Measurements from ENCODE around the gene CPNE5.
"Not testable (repeated sequence)": the region's sequence is repeated elsewhere in the genome, so short reads cannot be mapped to it uniquely, and the experiment has no call there.

The CPNE5 gene

DNA sequence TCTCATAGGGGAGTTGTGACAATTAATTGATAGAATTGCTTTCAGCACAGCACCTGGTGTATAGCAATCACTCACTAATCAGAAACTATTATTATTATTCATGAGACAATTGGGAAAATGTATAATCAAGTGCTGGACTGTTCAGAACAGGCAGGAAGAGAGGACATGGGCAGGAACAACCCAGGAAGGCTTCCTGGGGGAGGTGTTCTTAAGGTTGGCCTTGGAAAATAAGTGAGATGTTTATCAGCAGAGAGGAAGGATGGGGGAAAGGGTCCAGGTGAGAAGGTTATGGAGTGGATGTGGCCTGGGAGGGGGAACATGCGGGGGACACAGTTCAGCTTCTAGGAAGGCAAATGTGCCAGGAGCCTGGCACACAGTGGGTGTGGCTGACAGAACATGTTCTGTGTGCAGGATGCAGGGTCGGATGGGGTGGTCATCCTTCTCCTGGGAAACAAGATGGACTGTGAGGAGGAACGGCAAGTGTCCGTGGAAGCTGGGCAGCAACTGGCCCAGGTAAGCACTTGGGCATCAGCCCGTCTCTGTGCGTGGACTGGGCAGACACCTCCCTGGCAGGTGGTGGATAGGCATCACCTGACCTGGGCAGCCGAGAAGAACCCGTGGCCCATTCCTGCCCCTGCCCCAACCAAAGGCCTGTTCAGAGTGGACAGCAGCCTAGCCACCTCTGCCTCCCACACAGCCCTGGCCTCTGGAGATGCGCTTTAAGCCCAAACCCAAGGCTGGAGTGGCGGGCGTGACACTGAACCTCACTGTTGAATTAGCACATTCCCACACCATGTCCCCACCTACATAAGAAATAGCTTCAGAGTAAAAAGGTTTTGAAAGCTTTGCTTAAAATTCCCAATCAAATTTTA is 110.7 kb downstream of the CPNE5 start:
- no peak for DNase-seq (ENCODE audit: low read depth, low spot score)

DNA sequence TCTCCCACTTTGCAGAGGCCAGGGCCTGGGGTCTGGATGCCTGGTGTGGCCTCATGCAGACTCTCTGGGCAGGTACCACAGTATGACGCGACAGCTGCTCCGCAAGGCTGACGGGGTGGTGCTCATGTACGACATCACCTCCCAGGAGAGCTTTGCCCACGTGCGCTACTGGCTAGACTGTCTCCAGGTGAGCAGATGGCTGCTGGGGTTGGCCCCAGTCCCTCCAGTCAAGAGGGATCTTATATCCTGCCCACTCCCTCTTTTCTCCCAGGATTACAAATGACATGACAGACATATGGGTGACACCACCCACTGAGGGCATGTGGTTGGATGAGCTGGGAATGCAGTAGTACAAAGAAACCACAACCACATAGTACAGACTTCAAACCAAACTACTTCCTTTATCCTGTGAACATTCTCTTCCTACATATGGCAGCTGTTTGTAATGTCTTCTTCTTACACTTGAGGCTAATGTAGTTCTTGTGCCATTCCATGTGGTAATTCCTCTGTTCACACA is 111.7 kb downstream of the CPNE5 start:
- DNase-seq (ENCODE audit: low read depth, low spot score) = no peak

DNA sequence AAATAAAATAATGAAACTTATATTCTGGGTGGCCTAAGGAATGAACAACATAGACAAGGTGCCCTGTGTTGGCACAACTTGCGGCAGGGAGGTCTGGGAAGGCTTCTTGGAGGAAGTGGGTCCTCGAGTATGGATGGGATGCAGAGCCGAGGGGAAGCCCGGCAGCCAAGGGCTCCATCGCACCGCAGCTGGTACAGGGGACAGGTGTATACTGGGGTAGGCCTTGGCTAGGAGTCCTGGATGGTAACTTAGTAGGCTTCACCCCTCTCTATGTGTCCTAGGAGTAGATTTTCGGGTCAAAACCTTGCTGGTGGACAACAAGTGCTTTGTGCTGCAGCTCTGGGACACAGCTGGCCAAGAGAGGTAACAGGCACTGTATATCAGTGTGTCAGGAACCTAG is 113.7 kb downstream of the CPNE5 start:
- no peak for DNase-seq (ENCODE audit: low read depth, low spot score)

DNA sequence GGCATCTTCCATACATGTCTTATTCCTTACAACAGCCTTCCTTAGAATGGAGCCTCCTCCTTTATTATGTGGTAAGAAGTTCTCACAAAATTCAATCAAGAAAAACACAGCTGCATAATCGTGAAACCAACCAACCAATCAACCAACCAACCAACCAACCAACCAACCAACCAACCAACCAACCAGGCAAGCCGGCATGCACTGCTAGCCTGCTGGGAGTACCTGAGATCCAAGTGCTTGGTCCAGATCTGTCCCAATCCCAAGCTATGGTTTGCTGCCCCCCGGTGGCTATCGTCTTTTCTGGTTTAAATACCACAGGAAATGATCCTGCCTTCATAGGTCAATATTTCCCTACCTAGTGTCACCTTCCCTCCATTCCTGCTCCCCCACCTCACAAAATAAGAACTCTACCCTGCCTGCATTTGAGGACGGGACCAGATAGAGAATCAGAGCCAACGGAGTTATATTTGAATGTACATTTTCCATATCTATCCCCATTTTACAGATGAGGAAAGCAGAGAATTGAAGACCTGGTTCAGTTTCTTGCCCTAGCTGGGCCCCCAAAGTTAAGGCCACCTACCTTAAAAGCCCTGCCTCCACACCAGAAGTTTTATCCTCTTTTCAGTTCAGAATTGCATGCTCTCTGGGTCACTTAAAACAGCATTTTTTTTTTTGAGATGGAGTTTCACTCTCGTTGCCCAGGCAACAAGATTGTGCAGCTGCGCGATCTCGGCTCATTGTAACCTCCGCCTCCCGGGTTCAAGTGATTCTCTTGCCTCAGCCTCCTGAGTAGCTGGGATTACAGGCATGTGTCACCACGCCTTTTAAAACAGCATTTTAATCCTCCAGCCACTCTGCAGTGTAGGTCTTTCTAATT is 114.5 kb downstream of the CPNE5 start:
- no peak for DNase-seq (ENCODE audit: low read depth, low spot score)

DNA sequence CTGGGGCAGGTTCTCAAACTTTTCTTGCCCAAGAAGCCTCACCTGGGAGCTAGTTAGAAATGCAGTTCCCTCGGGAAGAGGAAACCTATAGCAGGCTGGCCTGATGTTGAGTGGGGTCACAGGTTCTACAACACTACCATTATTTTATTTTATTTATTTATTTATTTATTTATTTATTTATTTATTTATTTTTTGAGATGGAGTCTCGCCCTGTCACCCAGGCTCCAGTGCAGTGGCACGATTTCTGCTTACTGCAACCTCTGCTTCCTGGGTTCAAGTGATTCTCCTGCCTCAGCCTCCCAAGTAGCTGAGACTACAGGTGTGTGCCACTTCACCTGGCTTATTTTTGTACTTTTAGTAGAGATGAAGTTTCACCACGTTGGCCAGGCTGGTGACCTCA is 115.3 kb downstream of the CPNE5 start:
- not testable (repeated sequence) for DNase-seq (ENCODE audit: low read depth, low spot score)

DNA sequence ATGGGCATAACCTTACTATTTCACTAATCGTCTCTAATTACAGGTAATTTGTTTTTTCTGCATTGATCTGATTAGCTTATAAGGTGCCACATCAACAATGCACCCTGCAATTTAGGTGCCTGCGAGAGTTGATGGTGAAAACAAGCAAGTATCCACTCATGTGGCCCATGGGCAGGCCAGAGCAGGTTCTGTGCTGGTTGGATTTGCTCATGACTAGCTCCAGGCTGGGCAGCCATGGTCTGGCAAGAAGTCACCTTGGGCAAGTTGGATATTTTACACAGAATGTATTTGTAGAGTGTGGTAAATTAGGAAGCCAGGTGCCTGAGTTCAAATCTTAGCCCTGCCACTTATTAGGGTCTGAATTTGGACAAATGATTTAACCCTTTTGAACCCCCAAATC is 116.4 kb downstream of the CPNE5 start:
- no peak for DNase-seq (ENCODE audit: low read depth, low spot score)

DNA sequence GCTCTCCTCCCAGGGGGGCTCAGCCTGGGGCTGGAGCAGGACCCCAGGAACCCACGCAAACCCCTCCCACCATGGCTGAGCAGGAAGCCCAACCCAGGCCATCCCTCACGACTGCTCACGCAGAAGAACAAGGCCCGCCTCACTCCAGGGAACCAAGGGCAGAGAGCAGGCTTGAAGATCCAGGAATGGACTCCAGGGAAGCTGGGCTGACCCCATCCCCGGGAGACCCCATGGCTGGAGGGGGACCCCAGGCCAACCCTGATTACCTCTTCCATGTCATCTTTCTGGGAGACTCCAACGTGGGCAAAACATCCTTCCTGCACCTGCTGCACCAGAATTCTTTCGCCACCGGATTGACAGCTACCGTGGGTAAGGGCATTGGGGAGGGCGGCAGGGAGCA is 116.9 kb downstream of the CPNE5 start:
- no peak for DNase-seq (ENCODE audit: low read depth, low spot score)

DNA sequence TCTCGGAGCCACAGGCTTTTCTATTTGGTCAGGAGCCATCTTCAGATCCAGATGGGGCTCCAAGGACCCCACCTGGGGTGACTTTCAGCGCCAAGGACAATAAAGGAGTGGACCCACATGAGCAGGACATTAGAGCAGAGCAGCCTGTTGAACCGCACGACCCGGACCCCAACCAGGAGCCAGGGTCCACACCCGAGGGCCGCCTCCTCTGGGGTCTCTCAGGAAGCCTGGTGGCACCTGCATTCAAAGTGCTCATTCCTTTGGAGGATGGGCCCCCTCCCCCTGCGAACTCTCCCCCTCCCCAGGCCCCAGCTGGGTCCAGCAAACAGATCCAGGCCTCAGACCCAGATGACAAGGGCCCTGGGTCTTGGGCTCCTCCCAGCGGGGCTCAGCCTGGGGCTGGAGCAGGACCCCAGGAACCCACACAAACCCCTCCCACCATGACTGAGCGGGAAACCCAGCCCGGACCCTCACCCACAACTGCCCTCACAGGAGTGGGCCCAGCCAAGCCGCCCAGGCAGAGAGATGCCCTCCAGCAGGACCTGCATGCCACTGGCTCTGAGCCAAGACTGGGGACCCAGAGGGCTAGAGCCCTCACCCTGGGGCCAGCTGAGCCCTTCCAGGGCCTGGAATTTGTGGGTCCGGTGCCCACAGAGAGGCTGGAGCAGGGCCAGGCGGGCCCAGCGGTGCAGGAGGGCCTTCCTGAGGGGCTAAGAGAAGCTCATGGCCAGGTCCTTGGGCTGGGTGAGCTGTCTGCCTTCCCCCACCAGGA is 117.7 kb downstream of the CPNE5 start:
- DNase-seq (ENCODE audit: low read depth, low spot score) = no peak

DNA sequence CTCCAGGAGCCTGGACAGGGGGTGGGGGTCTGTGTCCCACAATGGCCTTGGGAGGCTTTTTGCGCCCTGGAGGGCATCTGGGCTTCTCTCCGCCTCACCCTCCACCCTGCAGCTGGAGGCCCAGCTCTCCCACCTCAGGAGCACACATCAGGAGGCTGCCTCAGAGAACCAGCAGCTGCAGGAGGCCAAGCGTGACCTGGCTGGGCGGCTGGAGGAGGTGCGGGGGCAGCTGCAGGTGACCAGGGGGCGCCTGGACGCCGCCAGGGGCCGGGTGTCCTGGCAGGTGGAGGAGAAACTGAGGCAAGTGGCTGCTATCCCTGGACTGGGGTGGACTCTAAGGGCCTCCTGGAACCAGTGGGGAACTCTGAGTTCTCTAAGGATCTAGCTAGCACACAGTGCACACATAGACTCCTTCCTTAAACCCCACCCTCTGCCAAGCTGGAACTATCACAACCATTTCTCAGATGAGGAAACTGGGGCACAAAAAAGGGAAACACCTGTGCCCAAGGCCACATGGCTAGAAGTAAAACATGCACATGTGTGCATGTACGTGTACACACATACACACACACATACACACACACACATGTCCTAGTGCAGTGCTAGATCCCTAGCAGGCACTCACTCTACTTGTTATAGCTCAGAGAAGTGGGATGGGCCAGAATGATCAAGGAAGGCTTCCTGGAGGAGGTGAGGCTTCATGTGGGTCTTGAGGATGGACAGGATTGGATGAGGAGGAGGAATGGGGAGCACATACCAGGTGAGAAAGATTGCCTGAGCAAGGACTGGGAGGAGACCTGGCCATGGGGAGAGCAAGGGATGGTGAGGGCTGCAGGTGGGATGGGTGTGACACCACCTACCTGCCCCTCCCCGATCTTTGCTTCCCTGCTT is 118.7 kb downstream of the CPNE5 start:
- DNase-seq (ENCODE audit: low read depth, low spot score) = no peak

DNA sequence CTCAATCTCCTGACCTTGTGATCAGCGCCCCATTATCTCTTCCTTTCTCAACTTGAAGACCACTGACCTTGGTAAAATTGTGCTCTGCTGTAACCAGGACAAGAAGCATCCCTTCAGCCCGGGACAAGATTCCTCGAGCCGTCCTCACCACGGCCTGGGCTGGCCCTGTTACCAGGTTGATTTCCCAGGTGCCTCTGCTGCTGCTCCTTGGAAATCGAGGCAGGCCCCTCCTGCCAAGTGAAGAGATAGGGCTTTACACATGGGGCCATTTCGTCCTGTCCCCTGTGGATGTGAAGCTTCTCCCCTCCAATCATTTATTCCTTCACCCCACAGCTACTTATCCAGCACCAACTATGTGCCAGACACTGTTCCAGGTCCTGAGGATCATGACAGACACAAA is 120.1 kb downstream of the CPNE5 start:
- no peak for DNase-seq (ENCODE audit: low read depth, low spot score)

DNA sequence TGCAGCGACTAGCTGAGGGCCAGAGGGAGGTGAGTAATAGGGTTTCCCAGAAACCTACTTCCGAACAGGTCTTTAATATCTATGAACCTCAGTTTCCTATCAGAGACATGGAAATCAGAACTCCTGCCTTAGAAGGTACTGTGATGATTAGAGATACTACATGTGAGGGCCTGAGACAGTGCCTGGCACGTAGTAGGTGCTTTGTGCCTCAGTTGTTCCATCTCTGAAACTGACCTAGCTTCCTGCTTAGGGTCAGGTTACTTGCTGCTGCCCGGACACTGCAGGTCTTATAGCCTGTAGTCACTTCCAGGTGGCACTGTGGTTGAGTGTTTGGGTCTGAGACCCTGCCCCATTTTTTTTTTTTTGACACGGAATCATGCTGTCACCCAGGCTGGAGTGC is 120.7 kb downstream of the CPNE5 start:
- DNase-seq (ENCODE audit: low read depth, low spot score) = no peak

DNA sequence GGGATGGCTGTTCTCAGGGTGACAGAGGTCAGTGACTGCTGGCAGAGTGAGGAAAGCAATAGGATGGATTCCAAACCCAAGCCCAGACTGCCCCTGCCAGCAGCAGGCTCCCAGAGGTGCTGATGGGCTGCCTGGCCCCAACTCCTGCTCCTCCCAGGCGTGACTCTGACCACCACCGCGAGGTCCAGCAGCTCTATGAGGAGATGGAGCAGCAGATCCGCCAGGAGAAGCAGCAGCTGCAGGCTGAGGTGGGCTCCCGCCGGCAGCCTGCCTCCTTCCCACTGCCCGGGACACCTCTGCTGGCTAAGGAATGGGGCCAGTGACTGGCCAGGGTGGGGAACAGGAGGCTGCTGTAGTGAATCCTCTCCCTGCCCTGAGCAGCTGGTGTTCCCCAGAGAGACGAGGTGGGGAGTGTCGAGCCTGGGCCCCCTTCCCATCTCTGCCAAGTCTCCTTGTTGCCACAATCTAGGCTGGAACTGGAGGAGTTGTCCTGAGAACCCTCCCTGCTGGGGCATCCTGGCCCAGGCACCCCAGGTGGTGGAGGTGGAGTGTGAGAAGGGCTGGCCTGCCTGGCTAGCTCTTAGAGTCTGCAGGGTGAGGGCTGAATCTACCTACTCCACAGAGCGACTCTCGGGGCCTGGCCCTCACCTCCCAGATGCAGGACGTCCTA is 121.2 kb downstream of the CPNE5 start:
- no peak for DNase-seq (ENCODE audit: low read depth, low spot score)

DNA sequence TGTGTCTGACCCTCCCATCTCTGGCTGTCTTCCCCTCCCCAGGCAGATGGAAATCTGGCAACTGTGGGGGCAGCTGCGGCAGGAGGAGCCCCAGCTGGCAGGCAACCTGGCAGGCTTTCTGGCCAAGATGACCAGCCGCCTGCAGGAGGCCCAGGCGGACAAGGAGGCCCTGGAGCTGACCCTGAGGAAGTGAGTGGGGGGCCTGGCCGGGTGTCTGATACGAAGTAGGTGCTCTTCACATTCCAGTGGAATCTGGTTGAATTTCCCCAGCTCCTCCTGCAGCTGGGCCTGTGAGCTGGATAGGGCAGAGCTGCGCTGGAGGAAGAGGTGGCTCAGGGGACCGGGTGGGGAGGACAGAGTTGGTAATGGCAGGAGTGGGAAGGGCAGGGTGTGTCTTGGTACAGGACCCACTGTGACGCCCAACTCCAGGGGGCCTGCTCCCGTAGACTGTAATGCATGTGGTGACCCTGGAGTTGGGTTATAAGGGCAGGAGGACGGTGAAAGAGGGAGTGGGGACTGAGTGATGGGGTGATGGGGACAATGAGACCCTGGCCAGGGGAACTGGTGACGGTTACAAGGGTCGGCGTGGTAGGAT is 121.9 kb downstream of the CPNE5 start:
- no peak for DNase-seq (ENCODE audit: low read depth, low spot score)

DNA sequence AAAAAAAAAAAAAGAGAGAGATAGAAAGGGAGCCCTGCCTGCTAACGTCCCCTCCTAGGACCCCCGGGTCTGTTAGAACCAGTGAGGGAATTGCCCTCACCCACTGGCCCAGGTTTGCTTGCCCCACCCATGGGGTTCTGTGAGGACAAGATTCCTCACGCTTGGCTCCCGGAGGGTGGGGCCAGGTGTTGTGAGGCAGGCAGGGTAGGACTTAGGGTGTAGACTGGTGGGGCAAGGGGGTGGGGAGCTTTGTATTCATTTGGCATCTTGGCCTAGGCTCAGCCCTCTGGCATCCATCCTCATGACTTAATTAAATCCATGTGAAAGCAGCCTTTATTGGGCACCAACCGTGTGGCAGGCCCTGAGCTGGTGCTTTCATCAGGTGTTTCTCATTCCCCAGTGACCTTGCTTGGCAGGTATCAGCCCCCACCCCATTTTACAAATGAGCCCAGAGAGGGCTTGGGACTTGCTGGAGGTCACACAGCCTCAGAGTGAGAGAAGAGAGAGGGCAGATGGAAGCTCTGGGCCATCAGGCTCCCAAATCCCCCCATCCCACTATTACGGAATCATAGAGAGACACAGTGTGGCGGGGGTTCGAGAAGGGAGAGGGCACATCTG is 122.7 kb downstream of the CPNE5 start:
- no peak for DNase-seq (ENCODE audit: low read depth, low spot score)

DNA sequence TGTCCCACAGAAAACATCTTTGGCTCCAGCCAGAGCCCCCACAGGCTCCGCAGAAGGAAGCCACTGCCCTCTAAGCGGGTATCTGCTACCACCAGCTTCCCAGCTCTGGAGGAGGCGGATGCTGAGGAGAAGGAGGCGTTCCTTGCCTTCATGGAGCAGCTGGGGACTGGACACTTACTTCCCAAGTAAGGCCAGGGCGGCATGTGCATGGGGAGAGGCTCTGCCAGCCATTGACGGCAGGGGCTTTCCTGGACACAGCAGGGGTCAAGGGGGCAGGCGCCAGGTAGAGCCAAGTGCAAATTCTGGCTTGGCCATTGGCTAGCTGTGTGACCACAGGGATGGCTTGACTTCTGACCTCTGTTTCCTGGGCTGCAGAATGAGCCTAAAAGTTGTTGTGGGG is 123.8 kb downstream of the CPNE5 start:
- DNase-seq (ENCODE audit: low read depth, low spot score) = no peak

DNA sequence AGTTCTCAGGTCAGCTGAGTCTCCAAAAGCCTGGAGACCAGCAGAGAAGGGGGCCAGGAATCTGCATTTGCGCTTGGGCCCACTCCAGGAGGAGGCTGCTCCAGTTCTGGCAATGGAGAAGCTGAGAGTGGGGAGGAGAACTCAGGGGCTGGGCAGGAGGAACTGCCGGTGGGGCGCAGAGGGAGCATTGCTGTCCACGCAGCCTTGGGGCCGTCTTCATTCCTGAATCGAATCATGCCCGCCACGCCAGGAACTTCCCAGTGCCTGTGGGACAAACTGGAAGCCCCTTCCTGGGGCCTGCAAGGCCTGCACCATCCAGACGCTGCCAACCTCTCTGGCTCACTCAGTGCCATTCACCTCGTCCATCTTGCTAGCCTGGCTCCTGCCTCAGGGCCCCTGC is 124.7 kb downstream of the CPNE5 start:
- DNase-seq (ENCODE audit: low read depth, low spot score) = no peak

DNA sequence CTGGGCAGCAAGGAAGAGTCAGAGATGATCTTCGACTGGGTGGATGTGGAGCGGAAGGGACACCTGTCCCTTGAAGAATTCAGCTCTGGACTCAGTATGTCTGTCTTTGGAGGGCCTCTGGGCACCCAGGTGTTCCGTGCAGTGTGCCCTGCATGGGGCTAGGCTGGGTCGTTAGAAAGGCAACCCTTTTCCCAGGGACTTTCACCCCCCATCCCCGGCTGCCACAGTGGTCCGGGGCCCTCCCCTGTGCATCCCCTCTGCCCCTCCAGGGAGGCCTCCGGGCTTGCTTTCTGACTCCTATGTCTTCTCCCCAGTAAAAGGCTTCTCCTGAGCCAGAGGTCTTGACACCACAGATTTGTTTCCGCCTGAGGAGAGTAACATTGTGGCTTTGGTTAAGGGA is 125.4 kb downstream of the CPNE5 start:
- no peak for DNase-seq (ENCODE audit: low read depth, low spot score)

DNA sequence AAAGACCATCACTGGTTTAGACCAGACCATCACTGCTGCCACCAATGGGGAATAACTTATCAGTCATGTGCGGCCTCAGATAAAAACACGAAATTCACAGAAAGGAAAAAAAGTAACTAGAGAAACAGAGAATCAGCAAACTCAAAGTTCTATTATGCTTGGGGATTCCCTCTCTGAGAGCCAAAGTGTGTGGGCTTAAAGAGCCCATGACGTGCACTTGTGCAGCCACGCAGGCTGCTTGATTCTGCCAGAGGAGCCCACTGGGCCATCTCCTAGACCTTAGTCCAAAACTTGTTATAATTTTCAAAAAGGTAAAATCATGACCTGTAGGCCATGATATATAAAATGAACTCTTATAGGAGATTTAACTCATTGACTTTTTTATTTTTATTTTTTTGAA is 126.4 kb downstream of the CPNE5 start:
- DNase-seq (ENCODE audit: low read depth, low spot score) = no peak

DNA sequence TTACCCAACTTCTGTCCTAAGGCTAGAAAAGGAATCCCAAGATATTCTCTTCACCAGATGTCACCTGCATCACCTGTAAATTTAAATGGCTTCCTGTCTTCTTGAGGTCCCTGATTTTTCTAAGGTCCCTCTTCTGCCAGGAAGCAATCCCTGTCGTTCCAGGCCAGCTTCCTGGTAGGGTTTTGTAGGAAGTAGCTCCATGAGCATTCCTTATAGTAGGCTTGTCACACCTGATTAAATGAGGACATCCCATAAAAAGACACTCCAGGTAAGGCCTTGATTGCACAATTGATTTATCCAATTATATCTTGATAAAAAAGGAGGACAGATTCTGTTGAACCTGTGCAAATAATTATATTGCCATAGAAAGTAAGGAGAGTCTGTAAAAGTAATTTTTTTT is 132.9 kb downstream of the CPNE5 start:
- DNase-seq (ENCODE audit: low read depth, low spot score) = no peak

Data from activated naive CD8-positive, alpha-beta T cell treated with anti-CD3 and anti-CD28 coated beads, Interleukin-2, amount 50 U/mL, for 16 hours (primary cell).